ENCODE data around the gene AMZ2. TPM values are rescaled to one million over a fixed set of nuclear protein-coding genes. Genes with fewer than 3 reads are reported as not detected.

AMZ2 gene
- total and polyA plus RNA-seq, 2 of the 8 experiments (the other 6 are each of a cell fraction or from before 2014, with no cell fraction given), result 49.5 to 71.0 TPM

GRCh38 chr17:68221786-68222185 is 26.1 kb upstream of the AMZ2 start:
- H3K23me2 ChIP-seq (ENCODE audit: low read depth, low read length), result no peaks in the 10 kb centered on the region
- no peak for DNase-seq (ENCODE audit: low read depth in 1 of 2, low spot score in 2 of 2)
- no peak overlapping the region for H3K9ac ChIP-seq (replicated peaks in 1 of 4; ENCODE audit: extremely low read depth in 1 of 4, low read depth in 3 of 4, low read length in 3 of 4)
- no peak overlapping the region for H2BK20ac ChIP-seq (ENCODE audit: low read length)
- no peak overlapping the region for H3K4me2 ChIP-seq (ENCODE audit: insufficient read depth in 1 of 2, low read depth in 2 of 2, low read length in 2 of 2)
- H3K23ac ChIP-seq (ENCODE audit: insufficient read length), result no peak overlapping the region
- no peak overlapping the region for H3K4ac ChIP-seq (replicated peaks; ENCODE audit: insufficient read length, low read depth, low read length)
- no peaks in the 10 kb centered on the region for H3K36me3 ChIP-seq (ENCODE audit: control insufficient read depth in 2 of 4, insufficient read depth in 4 of 4, low read length in 3 of 4)
- no peaks in the 10 kb centered on the region for H3K9me3 ChIP-seq (ENCODE audit: insufficient read depth in 2 of 2, low read depth in 1 of 2, low read length in 1 of 2)
- no peak overlapping the region for H2AFZ ChIP-seq (ENCODE audit: low read length)
- H2AK5ac ChIP-seq (ENCODE audit: low read depth, low read length), result no peak overlapping the region
- no peak overlapping the region for H4K5ac ChIP-seq (ENCODE audit: insufficient read length, low read depth, low read length)
- H2BK5ac ChIP-seq (ENCODE audit: low read depth, low read length), result no peak overlapping the region
- H3K79me1 ChIP-seq (ENCODE audit: low read depth, low read length), result no peaks in the 10 kb centered on the region
- no peaks in the 10 kb centered on the region for H4K20me1 ChIP-seq (replicated peaks in 1 of 2; ENCODE audit: control insufficient read depth in 1 of 2, insufficient read depth in 2 of 2, low read length in 2 of 2)
- H4K8ac ChIP-seq (ENCODE audit: extremely low read depth, insufficient read depth, low read length), result no peak overlapping the region
- peaks cover 0 to 3% (median 0%) of the 10 kb centered on the region in 4 experiments; a peak in 1 of 7 replicates for H3K4me1 ChIP-seq (replicated peaks in 1 of 4; ENCODE audit: control insufficient read depth in 3 of 4, insufficient read depth in 4 of 4, low read length in 3 of 4)
- H3K79me2 ChIP-seq (ENCODE audit: control insufficient read depth in 1 of 2, insufficient read depth in 2 of 2, low read length in 2 of 2), result no peaks in the 10 kb centered on the region
- no peak overlapping the region for H2BK12ac ChIP-seq (ENCODE audit: low read depth, low read length)
- H3K18ac ChIP-seq (ENCODE audit: extremely low read depth, low read length), result no peak overlapping the region
- WGBS, 2 experiments (ENCODE audit: extremely low coverage in 1 of 2, insufficient coverage in 1 of 2, insufficient read length in 1 of 2, insufficient replicate concordance in 2 of 2, low coverage in 1 of 2, low lambda C conversion rate in 2 of 2, missing lambda C conversion rate in 1 of 2), result 94% methylated on average over 4 of the region's 4 CpGs; no CpG with 5 or more reads in 1 of the 2 experiments
- H3K4me3 ChIP-seq (ENCODE audit: extremely low read depth in 1 of 4, insufficient read depth in 2 of 4, low read depth in 3 of 4, low read length in 4 of 4), result no peak overlapping the region
- FAIRE-seq, result no peak
- no peak overlapping the region for H2BK120ac ChIP-seq (replicated peaks; ENCODE audit: low read depth, low read length)
- no peak overlapping the region for H3K14ac ChIP-seq (ENCODE audit: insufficient read length)
- H3K27me3 ChIP-seq (replicated peaks in 1 of 4; ENCODE audit: control insufficient read depth in 3 of 4, extremely low read depth in 1 of 4, insufficient read depth in 3 of 4, low read length in 3 of 4), result no peaks in the 10 kb centered on the region
- POLR2A ChIA-PET (ENCODE audit: partially characterized antibody), result interaction anchor here (0.7 to 1.0 kb wide), 2 partner anchors 9 to 71 kb away, joined by 3 read pairs; no protein-coding TSS in a partner anchor
- CTCF ChIA-PET (ENCODE audit: partially characterized antibody), result interaction anchor here (0.6 to 0.7 kb wide), 2 partner anchors 38 to 54 kb away, joined by 3 read pairs; no protein-coding TSS in a partner anchor
- no peak overlapping the region for H4K91ac ChIP-seq (replicated peaks; ENCODE audit: insufficient read length, low read length)
- H2BK15ac ChIP-seq (ENCODE audit: low read length), result no peak overlapping the region
- no peak overlapping the region for H3K56ac ChIP-seq (replicated peaks; ENCODE audit: insufficient read length, low read depth, low read length)
- H3K27ac ChIP-seq (ENCODE audit: low read depth, low read length), result no peak overlapping the region
- TF ChIP-seq JUN (IDR thresholded peaks at IDR 0.05; ENCODE audit: low read depth, low read length) (no peak), KDM5A (IDR thresholded peaks at IDR 0.05; ENCODE audit: low read length) (no peak), NANOG (IDR thresholded peaks at IDR 0.05; ENCODE audit: insufficient read depth, low read depth, low read length, poor library complexity, severe bottlenecking) (no peak), KDM1A (IDR thresholded peaks at IDR 0.05; ENCODE audit: borderline replicate concordance, low read length) (no peak), CTBP2 (IDR thresholded peaks at IDR 0.05; ENCODE audit: borderline replicate concordance, insufficient read depth, insufficient read length, low read length) (no peak), SRF (IDR thresholded peaks at IDR 0.05; ENCODE audit: low read depth, low read length) (no peak), SP1 (IDR thresholded peaks at IDR 0.05; ENCODE audit: low read depth, low read length) (no peak), USF2 (IDR thresholded peaks at IDR 0.05; ENCODE audit: low read length) (no peak), ATF3 (IDR thresholded peaks at IDR 0.05; ENCODE audit: insufficient read depth, low read depth, low read length) (no peak), NRF1 (IDR thresholded peaks at IDR 0.05; ENCODE audit: low read depth, low read length) (no peak), SIX5 (IDR thresholded peaks at IDR 0.05; ENCODE audit: low read depth, low read length) (no peak), GTF2F1 (IDR thresholded peaks at IDR 0.05; ENCODE audit: borderline replicate concordance, low read depth, low read length) (no peak)

All from H1 (cell line).